Measurements from ENCODE around the gene DCLK3.

DCLK3 gene

DNA sequence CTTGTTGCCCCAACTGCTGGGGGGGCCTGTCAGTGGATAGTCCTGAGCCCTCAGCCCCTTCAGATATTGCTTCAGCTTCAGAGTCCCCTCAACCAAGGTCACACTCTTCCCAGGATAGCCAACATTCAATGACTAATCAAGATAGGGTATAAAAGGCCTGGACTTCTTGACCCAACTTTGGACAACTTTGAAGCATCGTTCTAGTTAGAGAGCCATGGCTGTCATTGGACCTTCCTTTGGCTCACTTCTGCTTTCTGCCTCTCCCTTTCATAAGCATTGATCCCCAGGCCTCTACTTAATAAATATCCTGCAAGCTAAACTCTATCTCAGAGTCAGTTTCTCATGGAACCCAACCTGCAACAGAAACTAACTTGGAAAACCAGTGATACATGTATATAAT is 31.3 kb upstream of the DCLK3 start:
- Histone ChIP-seq H3K9ac (ENCODE audit: low read depth in 1 of 2, low read length in 2 of 2) (no peak overlapping the region), H3K9me3 (ENCODE audit: control insufficient read depth in 2 of 2, low read length in 2 of 2) (no peaks in the 10 kb centered on the region), H3K27ac (ENCODE audit: low read depth in 2 of 2, low read length in 2 of 2) (no peak overlapping the region), H3K36me3 (ENCODE audit: control insufficient read depth in 2 of 2, insufficient read depth in 2 of 2, low read length in 2 of 2) (no peaks in the 10 kb centered on the region), H3K27me3 (ENCODE audit: control insufficient read depth in 2 of 2, insufficient read depth in 2 of 2, low read length in 2 of 2) (no peaks in the 10 kb centered on the region), H3K4me3 (ENCODE audit: low read length in 2 of 2) (no peak overlapping the region), H3K4me1 (ENCODE audit: control insufficient read depth in 2 of 2, insufficient read depth in 2 of 2, low read length in 2 of 2) (no peaks in the 10 kb centered on the region)

DNA sequence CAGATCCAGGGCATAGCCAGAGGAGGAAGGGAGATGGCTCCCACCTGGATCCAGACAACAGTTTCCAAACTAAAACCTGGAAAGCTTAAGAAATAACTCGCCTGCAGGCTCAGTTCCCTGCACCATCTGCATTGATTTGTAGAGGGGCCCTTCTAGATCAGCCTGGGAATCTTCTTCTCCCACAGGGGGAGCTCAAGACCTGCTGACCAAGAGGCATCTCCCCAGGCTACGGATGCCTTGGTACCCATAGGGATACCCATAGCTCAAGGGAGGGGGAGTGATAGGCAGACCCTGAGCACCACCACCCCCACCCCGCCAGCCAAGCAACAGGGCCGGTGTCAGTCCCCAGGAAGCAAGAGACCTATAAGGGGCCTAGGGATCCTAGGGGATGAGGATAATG is 28.0 kb upstream of the DCLK3 start:
- Histone ChIP-seq H3K9ac (ENCODE audit: low read depth in 1 of 2, low read length in 2 of 2) (no peak overlapping the region), H3K4me3 (ENCODE audit: low read length in 2 of 2) (no peak overlapping the region), H3K27me3 (ENCODE audit: control insufficient read depth in 2 of 2, insufficient read depth in 2 of 2, low read length in 2 of 2) (no peaks in the 10 kb centered on the region), H3K9me3 (ENCODE audit: control insufficient read depth in 2 of 2, low read length in 2 of 2) (no peaks in the 10 kb centered on the region), H3K27ac (ENCODE audit: low read depth in 2 of 2, low read length in 2 of 2) (no peak overlapping the region), H3K36me3 (ENCODE audit: control insufficient read depth in 2 of 2, insufficient read depth in 2 of 2, low read length in 2 of 2) (no peaks in the 10 kb centered on the region), H3K4me1 (ENCODE audit: control insufficient read depth in 2 of 2, insufficient read depth in 2 of 2, low read length in 2 of 2) (no peaks in the 10 kb centered on the region)

DNA sequence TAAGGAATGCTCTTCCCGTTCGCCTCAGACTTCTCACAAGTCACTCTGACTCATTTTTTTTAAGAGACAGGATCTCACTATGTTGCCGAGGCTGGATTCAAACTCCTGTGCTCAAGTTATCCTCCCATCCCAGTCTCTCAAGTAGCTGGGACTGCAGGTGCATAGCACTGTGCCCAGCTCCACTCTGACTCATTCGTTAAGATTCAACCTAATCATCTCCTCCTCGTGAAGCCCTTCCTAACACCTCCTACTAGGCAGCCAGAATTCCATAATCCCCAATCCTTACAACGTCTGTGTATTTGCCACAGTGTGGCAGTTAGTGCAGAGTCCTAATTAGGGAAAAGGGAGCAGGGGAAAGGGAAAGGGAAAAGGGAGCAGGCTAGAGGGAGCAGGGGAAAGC is 26.4 kb upstream of the DCLK3 start:
- Histone ChIP-seq H3K9ac (ENCODE audit: low read depth in 1 of 2, low read length in 2 of 2) (no peak overlapping the region), H3K4me3 (ENCODE audit: low read length in 2 of 2) (no peak overlapping the region), H3K4me1 (ENCODE audit: control insufficient read depth in 2 of 2, insufficient read depth in 2 of 2, low read length in 2 of 2) (no peaks in the 10 kb centered on the region), H3K27me3 (ENCODE audit: control insufficient read depth in 2 of 2, insufficient read depth in 2 of 2, low read length in 2 of 2) (no peaks in the 10 kb centered on the region), H3K9me3 (ENCODE audit: control insufficient read depth in 2 of 2, low read length in 2 of 2) (no peaks in the 10 kb centered on the region), H3K36me3 (ENCODE audit: control insufficient read depth in 2 of 2, insufficient read depth in 2 of 2, low read length in 2 of 2) (no peaks in the 10 kb centered on the region), H3K27ac (ENCODE audit: low read depth in 2 of 2, low read length in 2 of 2) (no peak overlapping the region)

DNA sequence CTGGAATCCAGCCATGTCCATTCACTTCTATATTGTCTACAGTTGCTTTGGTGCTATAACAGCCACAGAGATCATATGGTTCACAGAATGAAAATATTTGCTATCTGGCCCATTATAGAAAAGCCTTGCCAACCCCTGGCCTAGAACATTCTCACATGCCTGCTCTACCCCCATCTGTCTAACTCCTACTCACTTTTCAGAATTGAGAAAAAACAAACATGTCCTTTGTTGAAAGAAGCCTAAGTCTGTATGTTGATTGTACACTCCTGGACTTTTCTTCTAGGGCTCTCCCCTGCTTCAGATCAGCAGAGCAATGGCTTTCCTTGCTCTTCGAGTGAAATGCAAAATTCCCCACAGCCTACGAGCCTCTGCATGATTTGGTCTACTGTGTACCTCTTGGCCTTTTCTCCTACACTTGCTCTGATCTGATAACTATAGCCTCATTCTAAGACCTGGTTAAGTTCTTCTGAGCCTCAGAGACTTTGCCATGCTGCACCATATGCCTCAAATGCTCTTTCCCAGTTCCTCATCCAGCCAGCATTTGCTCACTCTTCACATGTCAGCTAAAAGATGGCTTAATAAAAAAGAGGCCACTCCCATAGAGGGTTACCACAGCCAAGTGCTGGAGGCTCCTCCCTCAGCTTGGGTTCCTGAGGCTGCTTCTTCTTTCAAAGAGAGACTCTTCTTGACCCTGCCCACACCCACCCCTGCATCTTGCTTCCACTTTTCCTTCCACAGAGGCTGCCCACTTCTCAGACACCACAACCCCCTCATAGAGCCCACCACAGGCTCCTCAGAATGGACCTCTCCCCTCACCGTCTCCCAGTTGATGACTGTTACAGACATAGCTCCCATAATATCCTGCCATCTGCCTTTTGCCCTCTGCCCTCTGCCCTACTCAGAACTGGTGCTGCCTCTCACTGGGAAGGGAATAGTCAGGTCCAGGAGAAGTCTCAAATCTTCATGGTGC is 22.9 kb upstream of the DCLK3 start:
- no peak overlapping the region for H3K4me3 ChIP-seq (ENCODE audit: low read length in 2 of 2)
- H3K27me3 ChIP-seq (ENCODE audit: control insufficient read depth in 2 of 2, insufficient read depth in 2 of 2, low read length in 2 of 2): no peaks in the 10 kb centered on the region
- no peaks in the 10 kb centered on the region for H3K4me1 ChIP-seq (ENCODE audit: control insufficient read depth in 2 of 2, insufficient read depth in 2 of 2, low read length in 2 of 2)
- H3K36me3 ChIP-seq (ENCODE audit: control insufficient read depth in 2 of 2, insufficient read depth in 2 of 2, low read length in 2 of 2): no peaks in the 10 kb centered on the region
- no peak overlapping the region for H3K9ac ChIP-seq (ENCODE audit: low read depth in 1 of 2, low read length in 2 of 2)
- H3K27ac ChIP-seq (ENCODE audit: low read depth in 2 of 2, low read length in 2 of 2): no peak overlapping the region
- H3K9me3 ChIP-seq (ENCODE audit: control insufficient read depth in 2 of 2, low read length in 2 of 2): no peaks in the 10 kb centered on the region

DNA sequence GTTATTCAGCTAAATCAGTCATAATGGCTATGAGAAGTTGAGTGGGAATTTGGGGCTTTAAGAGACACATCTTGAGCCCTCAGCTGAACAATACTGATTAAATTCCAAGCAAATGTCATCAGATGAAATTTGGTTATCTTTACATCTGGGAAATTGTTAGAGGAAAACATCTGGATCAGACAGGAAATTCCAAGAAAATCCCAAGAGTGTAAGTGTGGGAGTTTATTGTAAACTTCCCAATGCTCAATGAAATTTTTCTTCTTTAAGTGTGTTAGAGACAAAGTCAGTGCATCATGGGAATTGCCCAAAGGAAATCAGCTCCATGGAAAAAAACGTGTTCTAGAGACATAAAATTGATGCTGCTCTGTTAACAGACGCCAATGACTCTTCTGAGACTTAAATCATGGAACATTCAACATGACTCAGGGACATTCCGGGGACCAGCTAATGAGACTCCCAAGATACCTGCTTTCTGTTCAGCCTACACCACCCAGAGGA is 19.8 kb upstream of the DCLK3 start:
- H3K9ac ChIP-seq (ENCODE audit: low read depth in 1 of 2, low read length in 2 of 2): no peak overlapping the region
- H3K27ac ChIP-seq (ENCODE audit: low read depth in 2 of 2, low read length in 2 of 2): no peak overlapping the region
- H3K36me3 ChIP-seq (ENCODE audit: control insufficient read depth in 2 of 2, insufficient read depth in 2 of 2, low read length in 2 of 2): no peaks in the 10 kb centered on the region

DNA sequence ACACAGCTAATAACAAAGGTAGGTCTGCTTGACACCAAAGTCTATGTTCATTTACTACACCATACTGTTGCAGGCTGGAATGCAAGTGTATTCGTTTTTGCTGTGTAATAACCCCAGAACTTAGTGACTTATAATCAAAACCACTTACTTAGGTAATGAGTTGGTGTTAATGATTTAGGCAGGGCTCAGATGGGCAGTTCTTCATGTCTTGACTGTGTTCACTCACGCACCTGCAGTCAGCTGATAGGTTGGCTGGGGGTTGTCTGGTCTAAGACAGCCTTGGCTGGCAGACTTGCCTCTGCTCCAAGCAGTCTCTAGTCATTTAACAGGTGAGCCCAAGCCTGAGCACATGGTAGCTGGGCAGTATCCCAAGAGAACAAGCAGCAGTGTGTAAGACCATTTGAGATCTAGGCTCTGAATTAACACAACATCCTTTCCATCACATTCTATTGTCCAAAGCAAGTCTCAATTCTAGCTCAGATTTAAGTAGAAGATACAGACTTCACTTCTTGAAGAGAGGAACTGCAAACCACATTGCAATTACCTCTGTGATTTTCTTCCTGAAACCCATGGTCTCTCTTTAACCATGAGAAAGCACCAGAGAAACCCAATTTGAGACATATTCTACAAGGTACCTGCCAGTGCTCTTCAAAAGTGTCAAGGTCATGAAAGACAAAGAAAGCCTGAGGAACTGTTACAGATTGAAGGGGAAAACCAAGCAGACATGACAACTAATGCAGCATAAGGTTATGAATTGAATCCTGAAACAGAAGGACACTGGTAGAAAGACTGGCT is 13.3 kb upstream of the DCLK3 start:
- Histone ChIP-seq H3K4me1 (ENCODE audit: control insufficient read depth in 2 of 2, insufficient read depth in 2 of 2, low read length in 2 of 2) (no peaks in the 10 kb centered on the region), H3K36me3 (ENCODE audit: control insufficient read depth in 2 of 2, insufficient read depth in 2 of 2, low read length in 2 of 2) (no peaks in the 10 kb centered on the region), H3K27ac (ENCODE audit: low read depth in 2 of 2, low read length in 2 of 2) (no peak overlapping the region), H3K9me3 (ENCODE audit: control insufficient read depth in 2 of 2, low read length in 2 of 2) (no peaks in the 10 kb centered on the region), H3K27me3 (ENCODE audit: control insufficient read depth in 2 of 2, insufficient read depth in 2 of 2, low read length in 2 of 2) (no peaks in the 10 kb centered on the region), H3K4me3 (ENCODE audit: low read length in 2 of 2) (no peak overlapping the region), H3K9ac (ENCODE audit: low read depth in 1 of 2, low read length in 2 of 2) (no peak overlapping the region)

More for the DNA sequence above, 19.8 kb upstream of the DCLK3 start:
- no peaks in the 10 kb centered on the region for H3K27me3 ChIP-seq (ENCODE audit: control insufficient read depth in 2 of 2, insufficient read depth in 2 of 2, low read length in 2 of 2)
- no peaks in the 10 kb centered on the region for H3K9me3 ChIP-seq (ENCODE audit: control insufficient read depth in 2 of 2, low read length in 2 of 2)
- H3K4me3 ChIP-seq (ENCODE audit: low read length in 2 of 2): no peak overlapping the region
- H3K4me1 ChIP-seq (ENCODE audit: control insufficient read depth in 2 of 2, insufficient read depth in 2 of 2, low read length in 2 of 2): no peaks in the 10 kb centered on the region

DNA sequence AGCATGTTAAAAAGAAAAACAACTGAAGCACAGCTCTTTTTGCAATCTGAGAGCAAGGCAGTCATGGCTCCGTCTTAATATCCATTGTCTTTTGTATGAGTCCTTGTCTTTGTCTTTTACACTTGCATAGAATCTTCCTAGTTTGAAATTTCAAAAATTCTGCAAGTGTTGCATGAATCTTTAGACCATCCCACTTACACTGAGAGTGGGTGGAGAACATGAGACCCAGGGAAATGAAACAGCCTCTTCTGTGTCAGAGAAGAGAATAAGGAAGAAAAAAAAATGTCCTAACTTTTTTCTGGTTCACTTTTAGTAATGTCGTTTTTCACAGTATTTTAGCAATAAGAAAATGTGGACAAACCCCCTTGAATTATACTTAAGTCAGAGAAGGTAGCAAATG is 12.1 kb upstream of the DCLK3 start:
- no peak overlapping the region for H3K4me3 ChIP-seq (ENCODE audit: low read length in 2 of 2)
- H3K9me3 ChIP-seq (ENCODE audit: control insufficient read depth in 2 of 2, low read length in 2 of 2): no peaks in the 10 kb centered on the region
- H3K9ac ChIP-seq (ENCODE audit: low read depth in 1 of 2, low read length in 2 of 2): no peak overlapping the region
- H3K4me1 ChIP-seq (ENCODE audit: control insufficient read depth in 2 of 2, insufficient read depth in 2 of 2, low read length in 2 of 2): no peaks in the 10 kb centered on the region
- no peaks in the 10 kb centered on the region for H3K36me3 ChIP-seq (ENCODE audit: control insufficient read depth in 2 of 2, insufficient read depth in 2 of 2, low read length in 2 of 2)
- no peak overlapping the region for H3K27ac ChIP-seq (ENCODE audit: low read depth in 2 of 2, low read length in 2 of 2)
- no peaks in the 10 kb centered on the region for H3K27me3 ChIP-seq (ENCODE audit: control insufficient read depth in 2 of 2, insufficient read depth in 2 of 2, low read length in 2 of 2)

DNA sequence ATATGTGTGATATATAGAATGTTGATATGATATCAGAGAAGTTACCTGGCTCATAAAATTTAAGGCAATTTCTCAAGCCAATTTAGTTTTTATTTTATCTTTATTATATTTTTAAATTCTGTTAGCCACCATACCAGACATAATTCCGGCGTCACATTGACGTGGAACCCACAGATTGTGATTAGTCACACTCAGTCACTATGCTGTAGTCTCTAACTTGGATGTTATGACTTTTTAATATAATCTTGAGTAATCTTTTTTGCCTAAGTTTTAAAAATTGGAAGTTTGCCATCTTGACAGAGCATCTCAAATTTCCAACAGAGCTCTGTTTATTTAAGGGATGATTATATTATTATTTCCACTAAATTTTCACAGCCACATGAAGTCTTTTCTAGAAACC is 9.7 kb upstream of the DCLK3 start:
- no peak overlapping the region for H3K27ac ChIP-seq (ENCODE audit: low read depth in 2 of 2, low read length in 2 of 2)
- no peaks in the 10 kb centered on the region for H3K4me1 ChIP-seq (ENCODE audit: control insufficient read depth in 2 of 2, insufficient read depth in 2 of 2, low read length in 2 of 2)
- no peaks in the 10 kb centered on the region for H3K9me3 ChIP-seq (ENCODE audit: control insufficient read depth in 2 of 2, low read length in 2 of 2)
- no peaks in the 10 kb centered on the region for H3K27me3 ChIP-seq (ENCODE audit: control insufficient read depth in 2 of 2, insufficient read depth in 2 of 2, low read length in 2 of 2)
- H3K9ac ChIP-seq (ENCODE audit: low read depth in 1 of 2, low read length in 2 of 2): no peak overlapping the region
- H3K4me3 ChIP-seq (ENCODE audit: low read length in 2 of 2): no peak overlapping the region
- no peaks in the 10 kb centered on the region for H3K36me3 ChIP-seq (ENCODE audit: control insufficient read depth in 2 of 2, insufficient read depth in 2 of 2, low read length in 2 of 2)

DNA sequence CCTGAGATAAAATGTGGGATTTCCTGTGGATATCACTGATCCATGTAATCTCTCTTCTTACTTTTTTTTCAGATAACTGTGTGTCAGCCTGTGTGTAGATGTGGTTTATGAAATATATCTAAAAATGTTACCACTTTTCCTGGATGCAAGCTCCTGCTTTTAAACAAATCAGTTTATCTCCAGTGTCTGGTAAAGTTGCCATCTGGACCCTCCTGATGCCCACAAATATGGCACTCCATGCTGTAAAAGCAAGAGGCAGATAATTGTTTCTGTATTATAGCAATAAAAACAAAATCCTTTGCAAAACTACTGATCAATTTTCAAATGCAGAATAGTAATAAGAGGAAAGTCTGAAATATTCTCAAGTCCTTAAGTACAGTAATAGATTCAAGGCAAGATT is 7.6 kb upstream of the DCLK3 start:
- Histone ChIP-seq H3K9me3 (ENCODE audit: control insufficient read depth in 2 of 2, low read length in 2 of 2) (no peaks in the 10 kb centered on the region), H3K27me3 (ENCODE audit: control insufficient read depth in 2 of 2, insufficient read depth in 2 of 2, low read length in 2 of 2) (peaks cover 0 to 4% of the 10 kb centered on the region in 2 donors), H3K36me3 (ENCODE audit: control insufficient read depth in 2 of 2, insufficient read depth in 2 of 2, low read length in 2 of 2) (no peaks in the 10 kb centered on the region), H3K27ac (ENCODE audit: low read depth in 2 of 2, low read length in 2 of 2) (no peak overlapping the region), H3K9ac (ENCODE audit: low read depth in 1 of 2, low read length in 2 of 2) (no peak overlapping the region), H3K4me3 (ENCODE audit: low read length in 2 of 2) (no peak overlapping the region), H3K4me1 (ENCODE audit: control insufficient read depth in 2 of 2, insufficient read depth in 2 of 2, low read length in 2 of 2) (no peaks in the 10 kb centered on the region)

DNA sequence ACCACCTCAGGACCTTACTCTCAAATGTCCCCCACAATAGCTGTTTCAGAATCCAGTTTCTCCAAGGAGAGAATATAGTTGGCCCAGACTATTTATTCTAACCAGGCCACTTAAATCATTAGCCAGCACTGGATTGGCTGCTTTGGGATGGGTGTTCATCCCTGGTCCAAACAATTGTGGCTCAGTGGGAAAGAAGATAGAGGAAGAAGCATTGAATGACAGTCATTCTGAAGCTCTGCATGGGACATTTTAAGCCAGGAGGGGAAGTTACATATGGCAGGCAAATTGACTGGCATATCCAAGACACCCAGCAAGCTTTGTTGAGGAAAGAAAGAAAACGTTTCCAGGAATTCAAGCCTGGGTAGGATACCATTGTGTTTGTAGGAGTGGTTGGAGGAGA is 5.6 kb upstream of the DCLK3 start:
- Histone ChIP-seq H3K36me3 (ENCODE audit: control insufficient read depth in 2 of 2, insufficient read depth in 2 of 2, low read length in 2 of 2) (no peaks in the 10 kb centered on the region), H3K27me3 (ENCODE audit: control insufficient read depth in 2 of 2, insufficient read depth in 2 of 2, low read length in 2 of 2) (peaks cover under 1 to 12% of the 10 kb centered on the region in 2 donors), H3K27ac (ENCODE audit: low read depth in 2 of 2, low read length in 2 of 2) (no peak overlapping the region), H3K4me1 (ENCODE audit: control insufficient read depth in 2 of 2, insufficient read depth in 2 of 2, low read length in 2 of 2) (no peaks in the 10 kb centered on the region), H3K4me3 (ENCODE audit: low read length in 2 of 2) (no peak overlapping the region), H3K9me3 (ENCODE audit: control insufficient read depth in 2 of 2, low read length in 2 of 2) (peaks cover 0 to 2% of the 10 kb centered on the region in 2 donors), H3K9ac (ENCODE audit: low read depth in 1 of 2, low read length in 2 of 2) (no peak overlapping the region)
